SKM-1 (cell line): Measurements from ENCODE around the gene C19orf12.

Experiments used
- DNase-seq: peaks from one replicate; lab custom pipeline; 2025; ENCODE audit not compliant: unreplicated experiment; lab: John Stamatoyannopoulos, UW

Gene C19orf12

GRCh38 chr19:29664753-29665214 lies 50.3 kb downstream of the C19orf12 start:
- no peak for DNase-seq

DNA sequence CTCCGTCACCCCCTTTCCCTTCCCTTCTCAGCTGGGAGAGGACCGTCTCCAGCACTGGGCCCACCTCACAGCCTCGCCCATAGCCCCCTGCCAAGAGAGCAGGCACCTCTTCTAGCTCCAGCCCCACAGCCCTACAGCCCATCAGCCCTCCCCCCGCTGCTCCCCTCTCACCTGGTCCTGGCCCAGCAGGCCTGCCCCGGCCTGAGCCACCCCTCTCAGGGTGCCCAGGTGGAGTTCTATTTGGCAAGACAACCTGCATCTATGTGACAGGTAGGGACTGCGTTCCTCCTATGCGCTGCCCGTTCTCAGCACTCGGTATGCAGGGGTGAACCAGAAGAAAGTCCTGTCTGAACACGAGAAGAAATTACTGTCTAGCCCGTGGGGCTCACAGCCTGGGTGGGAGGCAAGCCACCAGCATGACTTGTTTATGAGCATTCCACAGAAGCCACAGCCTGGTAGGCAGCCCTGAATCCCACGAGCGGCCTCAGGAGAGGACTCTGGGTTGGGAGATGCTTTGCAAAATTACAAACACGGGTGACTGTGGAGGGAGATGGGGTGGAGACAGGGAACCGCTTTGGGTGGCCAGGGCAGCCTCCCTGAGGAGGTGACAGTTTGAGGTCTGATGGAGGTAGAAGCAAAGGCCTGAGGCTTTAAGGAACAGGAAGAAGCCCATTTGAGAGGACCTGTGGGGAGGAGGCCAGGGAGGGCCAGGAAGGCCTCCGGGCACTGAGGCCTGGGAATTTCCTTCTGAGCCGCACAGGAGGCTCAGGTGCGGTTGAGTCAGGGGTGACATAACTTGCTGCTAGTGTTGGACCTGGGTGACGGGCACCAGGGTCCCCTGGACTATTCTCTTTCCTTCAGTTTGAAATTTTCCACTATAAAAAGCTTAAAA lies 51.0 kb downstream of the C19orf12 start:
- no peak for DNase-seq

DNA sequence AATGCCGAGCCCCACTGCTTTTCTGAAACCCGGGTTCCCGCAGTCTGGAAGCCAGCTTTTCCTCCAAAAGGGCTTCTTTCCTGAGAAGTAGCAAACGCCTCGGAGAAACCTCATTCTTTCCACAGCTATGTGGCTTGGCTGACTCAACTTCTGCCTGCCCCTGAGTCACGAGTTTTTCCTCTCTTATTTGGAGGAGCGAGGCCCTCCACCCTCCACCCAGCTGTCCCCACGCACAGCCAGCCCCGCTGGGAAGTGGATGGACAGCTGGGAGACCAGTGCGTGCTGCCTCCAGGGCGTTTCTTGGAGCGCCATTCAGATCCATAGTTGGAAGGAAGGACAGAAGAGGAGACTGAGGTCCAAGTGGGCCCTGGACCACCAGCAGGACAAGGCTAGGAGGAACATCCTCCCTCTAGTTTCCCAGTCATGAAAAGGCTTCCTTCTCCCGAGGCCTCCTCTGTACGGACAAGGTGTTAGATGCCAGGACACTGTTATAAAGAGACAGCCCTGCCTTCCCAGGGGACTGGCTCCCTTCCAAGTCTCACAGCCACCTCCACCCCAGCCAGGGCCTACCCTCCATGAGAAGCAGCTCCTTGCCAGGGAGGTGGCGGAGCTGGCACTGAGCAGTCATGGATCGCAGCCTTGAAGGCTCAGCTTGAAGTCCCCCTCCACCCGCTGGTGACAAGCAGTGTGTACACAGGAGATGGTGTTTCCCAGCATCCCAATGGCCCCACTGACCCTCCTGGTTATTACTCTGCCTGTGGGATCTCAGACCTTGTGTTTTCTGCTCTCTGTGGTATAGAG lies 52.3 kb downstream of the C19orf12 start:
- DNase-seq = no peak

GRCh38 chr19:29662278-29662603 lies 52.8 kb downstream of the C19orf12 start:
- DNase-seq = no peak

DNA sequence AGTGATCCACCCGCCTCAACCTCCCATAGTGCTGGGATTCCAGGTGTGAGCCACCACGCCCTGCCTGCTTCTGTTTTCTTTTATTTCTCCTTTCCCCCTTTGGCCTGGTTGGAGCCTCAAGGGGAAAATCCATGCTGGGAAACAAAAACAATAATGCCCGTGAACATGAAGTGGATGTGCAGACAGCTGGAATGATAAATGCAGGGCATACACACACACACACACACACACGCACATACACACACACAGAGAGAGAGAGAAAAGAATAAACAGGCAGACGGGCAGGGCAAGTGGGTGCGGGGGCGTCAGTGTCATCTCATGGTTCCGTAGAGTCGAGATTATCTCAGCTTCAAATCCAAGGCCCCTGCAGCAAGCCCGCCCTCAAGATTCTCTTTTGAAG lies 54.2 kb downstream of the C19orf12 start:
- DNase-seq = no peak

GRCh38 chr19:29658221-29658991 lies 56.7 kb downstream of the C19orf12 start:
- no peak for DNase-seq

DNA sequence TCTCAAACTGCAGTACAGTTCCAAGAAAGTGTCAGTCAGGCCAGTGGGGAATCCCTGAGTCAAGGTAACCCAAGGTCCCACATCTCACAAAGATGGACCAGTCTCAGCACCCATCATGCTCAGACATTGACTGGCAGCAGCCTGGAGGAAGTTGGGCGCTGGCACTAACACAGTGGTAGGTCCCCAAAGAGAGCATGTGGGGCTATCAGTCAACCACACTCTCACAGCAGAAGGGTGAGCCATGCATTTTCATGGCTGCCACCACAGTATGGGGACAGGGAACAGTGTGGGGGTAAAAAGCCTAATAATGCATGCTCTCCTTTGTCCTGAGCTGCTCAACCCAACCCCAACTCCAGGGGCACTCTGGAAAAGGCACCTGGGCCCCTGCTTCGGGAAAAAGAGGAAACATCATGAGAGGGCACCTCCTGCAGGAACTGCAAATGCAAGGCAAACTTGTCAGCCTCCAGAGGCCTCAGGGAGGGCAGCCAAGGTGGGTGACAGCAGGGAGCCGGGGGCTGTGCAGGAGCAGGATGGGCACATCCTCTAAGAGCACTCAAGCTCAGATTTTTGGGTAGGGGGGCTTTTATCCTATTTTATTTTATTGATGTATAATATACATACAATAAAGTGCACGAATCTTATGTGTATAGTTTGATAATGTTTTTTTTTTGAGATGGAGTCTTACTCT lies 59.3 kb downstream of the C19orf12 start:
- no peak for DNase-seq

DNA sequence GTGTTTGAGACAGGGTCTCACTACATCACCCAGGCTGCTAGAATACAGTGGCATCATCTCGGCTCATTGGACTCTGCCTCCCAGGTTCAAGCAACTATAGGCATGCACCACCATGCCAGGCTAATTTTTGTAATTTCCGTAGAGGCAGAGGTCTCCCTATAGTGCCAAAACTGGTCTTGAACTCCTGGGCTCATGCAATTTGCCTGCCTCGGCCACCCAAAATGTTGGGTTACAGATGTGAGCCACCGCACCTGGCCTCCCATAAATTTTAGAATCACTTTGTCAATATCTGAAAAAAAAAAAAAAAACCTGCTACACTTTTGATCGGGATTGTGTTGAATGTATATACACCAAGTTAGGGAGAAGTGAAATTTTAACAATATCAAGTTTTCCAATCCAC lies 61.7 kb downstream of the C19orf12 start:
- no peak for DNase-seq

DNA sequence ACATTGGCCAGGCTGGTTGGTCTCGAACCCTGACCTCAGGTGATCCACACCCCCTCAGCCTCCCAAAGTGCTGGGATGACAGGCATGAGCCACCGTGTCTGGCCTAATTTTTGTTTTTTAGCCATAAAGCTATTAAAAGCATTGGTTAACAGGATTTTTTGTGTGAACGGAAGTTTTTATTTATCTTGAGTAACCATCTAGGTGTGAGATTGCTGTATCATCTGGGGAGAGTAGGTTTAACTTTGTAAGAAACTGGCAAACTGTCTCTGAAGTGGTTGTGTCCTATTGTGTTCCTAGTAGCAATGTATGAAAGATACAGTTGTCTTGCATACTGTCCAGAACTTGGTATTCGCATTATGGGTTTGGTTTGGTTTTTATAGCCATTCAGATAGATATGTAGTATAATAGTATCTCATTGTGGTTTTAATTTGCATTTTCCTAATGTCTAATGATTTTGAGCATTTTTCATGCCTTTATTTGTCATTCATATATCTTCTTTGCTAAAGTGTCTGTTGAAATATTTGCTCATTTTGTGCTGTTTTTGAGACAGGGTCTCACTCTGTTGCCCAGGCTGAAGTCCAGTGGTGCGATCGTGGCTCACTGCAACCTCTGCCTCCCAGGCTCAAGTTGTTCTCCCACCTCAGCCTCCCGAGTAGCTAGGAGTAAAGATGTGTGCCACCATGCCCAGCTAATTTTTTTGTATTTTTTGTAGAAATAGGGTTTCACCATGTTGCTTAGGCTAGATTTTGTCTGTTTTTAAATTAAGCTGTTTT lies 63.3 kb downstream of the C19orf12 start:
- no peak for DNase-seq

DNA sequence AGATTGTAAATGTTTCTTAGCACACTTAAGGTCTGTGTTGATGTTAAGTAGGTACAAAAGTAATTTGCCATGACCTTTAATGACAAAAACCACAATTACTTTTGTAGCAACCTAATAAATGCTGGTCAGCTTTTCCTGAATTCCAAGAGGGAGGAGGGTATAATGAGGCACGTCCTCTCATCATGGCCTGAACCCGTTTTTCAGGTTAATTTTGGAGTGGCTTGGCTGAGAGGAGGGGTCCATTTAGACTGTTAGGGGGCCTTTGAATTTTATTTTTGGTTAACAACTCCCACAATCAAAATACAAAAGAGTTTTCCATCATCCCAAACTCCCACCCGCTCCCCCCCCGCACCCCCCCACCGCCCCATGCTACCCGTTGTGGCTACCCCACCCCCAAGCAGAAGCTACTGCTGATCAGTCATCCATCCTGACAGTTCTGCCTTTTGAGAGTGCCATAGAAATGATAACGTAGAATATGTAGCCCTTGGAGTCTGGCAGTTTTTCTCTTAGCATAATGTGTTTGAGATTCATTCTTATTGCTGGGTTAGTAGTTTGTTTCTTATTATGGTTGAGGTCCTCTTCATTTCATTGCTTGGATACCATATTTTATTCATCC lies 64.2 kb downstream of the C19orf12 start:
- DNase-seq = no peak
